Keratinocyte (primary cell): ENCODE data around the gene ARPC3. TPM values are rescaled to one million over a fixed set of nuclear protein-coding genes. Genes with fewer than 3 reads are reported as not detected.

Source experiments
- DNase-seq: peaks from one replicate; pipeline ENCODE4 v3.0.0-alpha.2; 2011; ENCODE audit warnings: low read depth, missing footprints, low spot score
- FAIRE-seq: peaks from 2 replicates; lab custom pipeline; 2011; peaks lifted over from hg19 to GRCh38; lab: Jason Lieb, UNC
- H2AFZ ChIP-seq: 2 replicates; pipeline ENCODE4 v1.6.0; 2012; ENCODE audit warnings: low read length, control low read depth, inconsistent platforms; ENCODE audit not compliant: control insufficient read depth
- H3K27ac ChIP-seq: 2 replicates; pipeline ENCODE4 v1.5.1; 2011; ENCODE audit warnings: low read length; ENCODE audit not compliant: control insufficient read depth, insufficient read depth
- H3K27me3 ChIP-seq: 3 replicates; pipeline ENCODE4 v1.6.0; 2011; ENCODE audit warnings: low read length; ENCODE audit not compliant: control insufficient read depth, insufficient read depth; ENCODE audit errors: extremely low read depth
- H3K36me3 ChIP-seq, 2 experiments: 2 replicates in 1 of 2; 3 replicates in 1 of 2; pipeline ENCODE4 v1.5.1; 2011; ENCODE audit warnings: low read length in 2 of 2, mild to moderate bottlenecking in 1 of 2; ENCODE audit not compliant: control insufficient read depth in 2 of 2, insufficient read depth in 2 of 2; ENCODE audit errors: extremely low read depth in 1 of 2
- H3K4me1 ChIP-seq: 3 replicates; pipeline ENCODE4 v1.5.1; 2011; ENCODE audit warnings: low read length; ENCODE audit not compliant: control insufficient read depth, insufficient read depth; ENCODE audit errors: extremely low read depth
- H3K4me2 ChIP-seq: 3 replicates; pipeline ENCODE4 v1.6.0; 2011; ENCODE audit warnings: low read depth, low read length; ENCODE audit not compliant: control insufficient read depth, insufficient read depth; ENCODE audit errors: extremely low read depth
- H3K4me3 ChIP-seq, 3 experiments: fragments of 200-600 bp in 1 of 3; sonication (generic) in 1 of 3; 2 replicates in 2 of 3; 3 replicates in 1 of 3; pipeline ENCODE4 v1.5.1; 2011 to 2016; ENCODE audit warnings: low read length in 3 of 3, mild to moderate bottlenecking in 3 of 3, control low read depth in 2 of 3, inconsistent platforms in 1 of 3, low read depth in 1 of 3, mixed read lengths in 1 of 3, mixed run types in 1 of 3, moderate library complexity in 1 of 3; ENCODE audit not compliant: control insufficient read depth in 2 of 3, insufficient read depth in 2 of 3; ENCODE audit errors: extremely low read depth in 1 of 3
- H3K79me2 ChIP-seq: 2 replicates; pipeline ENCODE4 v1.6.0; 2012; ENCODE audit warnings: low read length; ENCODE audit not compliant: control insufficient read depth, insufficient read depth
- H3K9ac ChIP-seq: 3 replicates; pipeline ENCODE4 v1.6.0; 2011; ENCODE audit warnings: low read length; ENCODE audit not compliant: control insufficient read depth, insufficient read depth; ENCODE audit errors: extremely low read depth
- H3K9me1 ChIP-seq: 3 replicates; pipeline ENCODE4 v1.6.0; 2011; ENCODE audit warnings: low read length; ENCODE audit not compliant: control insufficient read depth, insufficient read depth; ENCODE audit errors: extremely low read depth
- H3K9me3 ChIP-seq: 2 replicates; pipeline ENCODE4 v1.5.1; 2012; ENCODE audit warnings: low read depth, low read length; ENCODE audit not compliant: control insufficient read depth
- H4K20me1 ChIP-seq: 3 replicates; pipeline ENCODE4 v1.6.0; 2011; ENCODE audit warnings: low read length; ENCODE audit not compliant: control insufficient read depth, insufficient read depth; ENCODE audit errors: extremely low read depth
- EZH2 ChIP-seq: IDR thresholded peaks from one replicate; pipeline ENCODE4 v1.6.1; 2012; ENCODE audit warnings: inconsistent platforms, mild to moderate bottlenecking, low read length, moderate library complexity
- dilution Hi-C: fragments of 300-500 bp; cut with MboI; formaldehyde crosslinking; loops from one replicate; pipeline ENCODE4 v1.7.0; 2020; ENCODE audit warnings: low sequenced_read_pairs; ENCODE audit not compliant: extremely low pct_ligation_motif_present
- polyA plus RNA-seq, 5 experiments: library from polyadenylated mRNA; depleted of rRNA in 3 of 5; stranded (reverse) in 3 of 5; stranded (forward) in 1 of 5; unstranded in 1 of 5; fragments of >200 nt; gene quantifications; 1 replicate in 1 of 5; 2 replicates in 3 of 5; 3 replicates in 1 of 5; pipeline versions ENCODE4 v1.2.1 to v1.2.3, GENCODE V29; 2011 to 2012; ENCODE audit warnings: missing spikeins in 2 of 5, low read depth in 1 of 5, low replicate concordance in 1 of 5
- small RNA-seq, 3 experiments: library from RNA; depleted of rRNA; stranded (forward); fragments of <200 nt; gene quantifications; one replicate each; pipeline ENCODE3, GENCODE V24; 2012; ENCODE audit warnings: low read depth in 3 of 3, low replicate concordance in 1 of 3; ENCODE audit not compliant: insufficient read length in 3 of 3
- TF ChIP-seq, protein P1 (sequence below), 3 experiments: IDR thresholded peaks in 1 of 3; conservative IDR thresholded peaks in 1 of 3; optimal IDR thresholded peaks in 1 of 3; 2 replicates in 2 of 3; 3 replicates in 1 of 3; pipeline versions ENCODE3 to v1.5.1; 2011; ENCODE audit warnings: low read length in 3 of 3, mild to moderate bottlenecking in 3 of 3, moderate library complexity in 2 of 3, control low read depth in 1 of 3, inconsistent platforms in 1 of 3; ENCODE audit not compliant: insufficient read depth in 2 of 3; ENCODE audit errors: extremely low read depth in 1 of 3

ARPC3 gene
- polyA plus RNA-seq, 1 donor (not counting 4 experiments of a cell fraction or from before 2014, with no cell fraction given): 139 TPM

DNA sequence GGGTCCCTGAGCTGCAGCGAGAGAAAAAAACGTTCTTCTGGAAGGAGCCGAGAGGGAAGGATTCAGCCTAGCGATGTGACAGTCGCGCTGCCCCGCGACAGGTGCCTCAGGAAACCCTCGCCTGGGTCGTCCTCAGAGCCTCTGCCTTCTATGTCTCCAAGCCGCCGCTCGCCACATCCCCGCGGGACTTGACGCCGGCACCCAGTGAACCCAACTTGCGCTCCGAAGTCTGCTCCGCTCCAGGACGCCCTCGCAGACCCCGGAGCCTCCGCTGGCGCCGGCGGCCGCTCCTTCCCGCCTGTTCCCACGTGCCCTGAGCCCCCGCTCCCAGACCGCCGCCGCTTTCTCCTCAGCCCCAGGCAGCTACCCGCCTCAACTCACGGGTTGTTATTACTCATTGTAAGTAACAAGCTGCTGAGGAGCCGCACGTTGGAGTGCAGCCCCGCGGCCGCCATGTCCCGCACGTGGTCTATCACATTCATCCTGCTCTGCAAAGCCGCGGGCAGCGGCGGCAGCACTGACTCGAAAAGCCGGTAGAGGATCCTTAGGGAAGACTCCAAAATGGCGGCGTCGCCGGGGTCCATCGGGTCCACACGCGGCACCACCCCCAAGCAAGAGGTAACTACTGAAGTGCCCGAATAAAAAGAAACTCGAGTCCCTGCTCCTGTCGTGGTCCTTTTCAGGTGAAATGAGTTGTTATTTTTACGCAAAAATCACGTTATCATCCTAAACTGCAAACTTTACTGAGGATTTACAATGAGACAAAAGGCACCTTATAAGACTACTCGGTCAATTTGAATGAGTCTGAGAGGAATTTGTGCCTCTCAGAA, 46.8 kb downstream of the ARPC3 start, which contains the start of gene ANAPC7:
ANAPC7 (minus strand) TSS at position 563 of the 830 bp plus-strand sequence; CDS start at position 482, 81 bp downstream.
- FAIRE-seq: no peak
- H3K9me3 ChIP-seq: no peaks in the 10 kb centered on the region
- peak within 1 kb of the TSS; percentile 86 to 99 (median 97) for H3K4me3 ChIP-seq
- dilution Hi-C loops: no loop called here
- H3K36me3 ChIP-seq: peaks cover 4 to 10% of the 10 kb centered on the region in 2 experiments
- H3K27ac ChIP-seq: peak within 1 kb of the TSS; percentile 100
- no peaks in the 10 kb centered on the region for H3K27me3 ChIP-seq
- peak within 1 kb of the TSS; percentile 94 for H3K4me2 ChIP-seq
- peak within 1 kb of the TSS; percentile 99 for H2AFZ ChIP-seq
- H4K20me1 ChIP-seq: no peaks in the 10 kb centered on the region
- peak within 1 kb of the TSS; percentile 92 for H3K9ac ChIP-seq
- H3K9me1 ChIP-seq: no peaks in the 10 kb centered on the region
- no peak for TF ChIP-seq EZH2
- TF ChIP-seq, protein P1, sequence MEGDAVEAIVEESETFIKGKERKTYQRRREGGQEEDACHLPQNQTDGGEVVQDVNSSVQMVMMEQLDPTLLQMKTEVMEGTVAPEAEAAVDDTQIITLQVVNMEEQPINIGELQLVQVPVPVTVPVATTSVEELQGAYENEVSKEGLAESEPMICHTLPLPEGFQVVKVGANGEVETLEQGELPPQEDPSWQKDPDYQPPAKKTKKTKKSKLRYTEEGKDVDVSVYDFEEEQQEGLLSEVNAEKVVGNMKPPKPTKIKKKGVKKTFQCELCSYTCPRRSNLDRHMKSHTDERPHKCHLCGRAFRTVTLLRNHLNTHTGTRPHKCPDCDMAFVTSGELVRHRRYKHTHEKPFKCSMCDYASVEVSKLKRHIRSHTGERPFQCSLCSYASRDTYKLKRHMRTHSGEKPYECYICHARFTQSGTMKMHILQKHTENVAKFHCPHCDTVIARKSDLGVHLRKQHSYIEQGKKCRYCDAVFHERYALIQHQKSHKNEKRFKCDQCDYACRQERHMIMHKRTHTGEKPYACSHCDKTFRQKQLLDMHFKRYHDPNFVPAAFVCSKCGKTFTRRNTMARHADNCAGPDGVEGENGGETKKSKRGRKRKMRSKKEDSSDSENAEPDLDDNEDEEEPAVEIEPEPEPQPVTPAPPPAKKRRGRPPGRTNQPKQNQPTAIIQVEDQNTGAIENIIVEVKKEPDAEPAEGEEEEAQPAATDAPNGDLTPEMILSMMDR (optimal IDR thresholded peaks at IDR 0.05 in 1 of 3, IDR thresholded peaks at IDR 0.05 in 1 of 3, conservative IDR thresholded peaks at IDR 0.05 in 1 of 3; ENCODE audit: extremely low read depth in 1 of 3, insufficient read depth in 2 of 3, low read length in 3 of 3): no peak
- H3K4me1 ChIP-seq: peaks cover 12% of the 10 kb centered on the region
- H3K79me2 ChIP-seq: peaks cover 51% of the 10 kb centered on the region
- peak; percentile 59 for DNase-seq

Small RNA genes within 50 kb of the gene (small RNA-seq; reads per million reads assigned to genes)
- gene RF00278: 0 reads per million in 3 experiments

Other genes starting within 250 kb of the ARPC3 start
- 54.5 to 190 TPM (median 127 TPM) in 3 replicates for gene ATP2A2, start 169.1 kb downstream of the ARPC3 start, polyA plus RNA-seq
- 49.4 to 68.2 TPM (median 52.8 TPM) in 3 replicates for gene ANAPC7, start 46.6 kb downstream of the ARPC3 start, polyA plus RNA-seq
- 22.8 to 35.5 TPM (median 31.6 TPM) in 3 replicates for gene GPN3, start 17.9 kb upstream of the ARPC3 start, polyA plus RNA-seq
- 7.8 to 15.3 TPM (median 11.8 TPM) in 3 replicates for gene FAM216A, start 18.5 kb upstream of the ARPC3 start, polyA plus RNA-seq
- 165 to 219 TPM (median 166 TPM) in 3 replicates for gene VPS29, start 51.8 kb upstream of the ARPC3 start, polyA plus RNA-seq
- 0.15 to 0.41 TPM (median 0.31 TPM) in 3 replicates for gene RAD9B, start 52.0 kb upstream of the ARPC3 start, polyA plus RNA-seq
- gene PPTC7, start 133.0 kb upstream of the ARPC3 start, polyA plus RNA-seq: 23.3 to 35.9 TPM (median 23.7 TPM) in 3 replicates
- 14.4 to 31.8 TPM (median 30.6 TPM) in 3 replicates for gene TCTN1, start 163.8 kb upstream of the ARPC3 start, polyA plus RNA-seq
- gene HVCN1, start 238.8 kb upstream of the ARPC3 start, polyA plus RNA-seq: 1.1 to 2.1 TPM (median 1.2 TPM) in 3 replicates